Mesothelial cell of epicardium (in vitro differentiated cells): Measurements from ENCODE around the gene TYMP. TPM values are rescaled to one million over a fixed set of nuclear protein-coding genes. Genes with fewer than 3 reads are reported as not detected.

Experiments
- DNase-seq, 2 experiments: peaks; one replicate each; pipeline ENCODE4 v3.0.0; 2021; ENCODE audit warnings: low spot score in 2 of 2; ENCODE audit not compliant: unreplicated experiment in 2 of 2
- H3K27ac Mint-ChIP-seq: 2 replicates; pipeline ENCODE4 v1.8.0; 2021; ENCODE audit warnings: mixed read lengths
- H3K27me3 Mint-ChIP-seq: 2 replicates; pipeline ENCODE4 v1.8.0; 2021; ENCODE audit warnings: low read depth, mixed read lengths
- H3K36me3 Mint-ChIP-seq: 2 replicates; pipeline ENCODE4 v1.8.0; 2021; ENCODE audit warnings: mixed read lengths
- H3K4me1 Mint-ChIP-seq: 2 replicates; pipeline ENCODE4 v1.8.0; 2021; ENCODE audit warnings: mixed read lengths
- H3K4me3 Mint-ChIP-seq: 2 replicates; pipeline ENCODE4 v1.8.0; 2021; ENCODE audit warnings: mild to moderate bottlenecking, moderate library complexity, mixed read lengths
- H3K9me3 Mint-ChIP-seq: 2 replicates; pipeline ENCODE4 v1.8.0; 2021; ENCODE audit warnings: mixed read lengths
- CTCF ChIP-seq: fragments of 200-600 bp; sonication (generic); IDR thresholded peaks from one replicate; pipeline ENCODE4 v1.5.0; 2021; ENCODE audit warnings: antibody characterized with exemption; ENCODE audit not compliant: unreplicated experiment
- total RNA-seq: library from RNA; stranded (reverse); gene quantifications from 3 replicates; pipeline ENCODE4 v1.2.1, GENCODE V29; 2021

Gene TYMP
- total RNA-seq, 1 donor from 2014 or later = 9.3 TPM

GRCh38 chr22:50576070-50576469, 46.3 kb upstream of the TYMP start:
- H3K27me3 Mint-ChIP-seq = no peaks in the 10 kb centered on the region
- H3K4me1 Mint-ChIP-seq = no peaks in the 10 kb centered on the region
- H3K4me3 Mint-ChIP-seq = no peak overlapping the region
- H3K9me3 Mint-ChIP-seq = no peaks in the 10 kb centered on the region
- H3K36me3 Mint-ChIP-seq = peaks cover 8% of the 10 kb centered on the region
- DNase-seq = no peak
- TF ChIP-seq CTCF = no peak
- H3K27ac Mint-ChIP-seq = no peak overlapping the region

GRCh38 chr22:50575426-50575941, 45.7 kb upstream of the TYMP start:
- no peak overlapping the region for H3K27ac Mint-ChIP-seq
- H3K4me3 Mint-ChIP-seq = no peak overlapping the region
- no peaks in the 10 kb centered on the region for H3K27me3 Mint-ChIP-seq
- no peaks in the 10 kb centered on the region for H3K9me3 Mint-ChIP-seq
- H3K4me1 Mint-ChIP-seq = no peaks in the 10 kb centered on the region
- no peak for TF ChIP-seq CTCF
- no peak for DNase-seq
- H3K36me3 Mint-ChIP-seq = peaks cover 12% of the 10 kb centered on the region

GRCh38 chr22:50574383-50574755, 44.6 kb upstream of the TYMP start:
- Mint-ChIP-seq H3K36me3 (peaks cover 17% of the 10 kb centered on the region), H3K27ac (no peak overlapping the region), H3K9me3 (no peaks in the 10 kb centered on the region), H3K4me3 (no peak overlapping the region), H3K4me1 (no peaks in the 10 kb centered on the region), H3K27me3 (no peaks in the 10 kb centered on the region)
- TF ChIP-seq CTCF = no peak
- no peak for DNase-seq

- H3K27ac Mint-ChIP-seq = no peak overlapping the region
- no peak overlapping the region for H3K4me3 Mint-ChIP-seq
- TF ChIP-seq CTCF = no peak
- H3K36me3 Mint-ChIP-seq = peaks cover 21% of the 10 kb centered on the region
- no peak for DNase-seq
- H3K9me3 Mint-ChIP-seq = no peaks in the 10 kb centered on the region
- H3K4me1 Mint-ChIP-seq = no peaks in the 10 kb centered on the region
- H3K27me3 Mint-ChIP-seq = no peaks in the 10 kb centered on the region
Measured at GRCh38 chr22:50573491-50574382, 43.9 kb upstream of the TYMP start.

- H3K9me3 Mint-ChIP-seq = no peaks in the 10 kb centered on the region
- no peak overlapping the region for H3K27ac Mint-ChIP-seq
- H3K4me3 Mint-ChIP-seq = no peak overlapping the region
- TF ChIP-seq CTCF = no peak
- H3K27me3 Mint-ChIP-seq = no peaks in the 10 kb centered on the region
- no peaks in the 10 kb centered on the region for H3K4me1 Mint-ChIP-seq
- no peak for DNase-seq
- peaks cover 25% of the 10 kb centered on the region for H3K36me3 Mint-ChIP-seq
Measured at GRCh38 chr22:50572965-50573364, 43.2 kb upstream of the TYMP start.
